Brain pericyte (primary cell): ENCODE results near the gene ACAP3.
A peak's percentile ranks its signal among the peaks of the same experiment; 100 is the strongest.
"Not testable (repeated sequence)": the region's sequence is repeated elsewhere in the genome, so short reads cannot be mapped to it uniquely, and the experiment has no call there.

Experiments
- DNase-seq: peaks from one replicate; pipeline ENCODE4 v3.0.0-alpha.2; 2012; ENCODE audit warnings: low read depth, low spot score

ACAP3 gene

DNA sequence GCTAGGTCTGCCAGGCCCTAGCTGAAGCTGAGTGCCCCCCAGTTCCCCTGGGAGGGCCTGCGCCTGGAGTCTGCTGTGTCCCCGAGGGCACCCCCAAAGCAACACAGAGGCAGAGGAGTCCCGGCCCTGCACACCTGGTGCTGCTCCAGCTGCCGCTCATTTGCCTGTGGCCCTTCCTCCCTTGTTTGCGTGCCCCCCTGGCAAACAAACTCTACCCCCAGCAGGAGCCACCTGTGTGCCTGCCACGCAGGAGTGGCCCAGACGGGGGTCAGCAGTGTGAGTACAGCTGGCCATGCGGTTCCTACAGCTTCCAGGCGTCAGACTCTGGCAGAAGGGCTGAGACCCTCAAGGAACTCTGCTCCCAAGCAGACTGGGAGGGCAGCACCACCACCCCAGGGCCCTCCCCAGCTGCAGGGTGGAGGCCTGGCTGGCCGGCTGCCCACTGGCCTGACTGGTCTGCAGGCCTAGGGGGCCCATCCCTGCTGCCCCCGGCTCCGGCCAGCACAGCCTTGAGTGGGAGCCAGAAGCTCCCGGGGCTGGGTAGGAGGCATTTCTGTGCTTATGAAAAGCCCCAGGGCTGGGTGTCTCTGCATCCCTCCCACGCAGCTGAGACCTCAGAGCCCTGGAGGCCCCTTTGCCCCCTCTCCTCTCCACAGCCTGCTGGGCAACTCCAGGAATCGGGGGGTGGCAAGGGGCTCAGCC lies 22.8 kb upstream of the ACAP3 start:
- DNase-seq, result no peak

DNA sequence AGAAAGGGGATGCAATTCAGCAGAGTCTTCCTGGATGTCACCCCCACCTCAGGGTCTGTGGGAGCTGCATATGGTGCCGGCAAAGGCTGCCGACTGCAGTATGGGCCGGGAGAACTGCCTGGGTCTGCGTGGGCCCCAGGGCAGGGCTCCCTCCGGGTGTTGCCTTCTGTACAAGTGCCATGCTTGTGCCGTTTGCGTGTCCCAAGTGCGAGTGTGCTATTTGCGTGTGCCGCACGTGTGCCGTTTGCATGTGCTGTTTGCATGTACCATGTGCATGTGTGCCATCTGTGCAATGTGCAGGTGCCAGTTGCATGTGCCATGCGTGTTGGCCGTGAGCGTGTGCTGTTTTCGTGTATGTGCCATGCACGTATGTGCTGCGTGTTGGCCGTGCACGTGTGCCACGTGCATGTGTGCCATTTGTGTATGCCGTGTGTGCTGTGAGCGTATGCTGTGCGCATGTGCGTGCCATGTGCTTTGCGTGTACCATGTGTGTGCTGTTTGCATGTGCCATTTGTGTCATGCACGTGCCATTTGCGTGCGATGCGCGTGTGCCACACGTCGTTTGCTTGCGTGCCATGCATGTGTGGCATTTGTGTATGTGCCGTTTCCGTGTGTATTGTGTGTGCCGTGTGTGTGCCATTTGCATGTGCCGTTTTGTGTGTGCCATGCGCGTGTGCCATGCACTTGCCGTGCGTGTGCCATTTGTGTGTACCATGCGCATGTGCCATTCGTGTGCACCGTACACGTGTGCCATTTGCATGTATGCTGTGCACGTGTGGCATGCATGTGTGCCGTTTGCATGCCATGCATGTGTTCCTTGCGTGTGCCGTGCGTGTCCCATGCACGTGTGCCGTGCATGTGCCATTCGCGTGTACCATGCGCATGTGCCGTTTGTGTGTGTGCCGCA lies 21.8 kb upstream of the ACAP3 start:
- DNase-seq, result no peak

DNA sequence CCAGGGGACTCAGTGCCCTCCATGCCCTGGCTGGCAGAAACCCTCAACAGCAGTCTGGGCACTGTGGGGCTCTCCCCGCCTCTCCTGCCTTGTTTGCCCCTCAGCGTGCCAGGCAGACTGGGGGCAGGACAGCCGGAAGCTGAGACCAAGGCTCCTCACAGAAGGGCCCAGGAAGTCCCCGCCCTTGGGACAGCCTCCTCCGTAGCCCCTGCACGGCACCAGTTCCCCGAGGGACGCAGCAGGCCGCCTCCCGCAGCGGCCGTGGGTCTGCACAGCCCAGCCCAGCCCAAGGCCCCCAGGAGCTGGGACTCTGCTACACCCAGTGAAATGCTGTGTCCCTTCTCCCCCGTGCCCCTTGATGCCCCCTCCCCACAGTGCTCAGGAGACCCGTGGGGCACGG lies 20.5 kb upstream of the ACAP3 start:
- DNase-seq, result no peak

DNA sequence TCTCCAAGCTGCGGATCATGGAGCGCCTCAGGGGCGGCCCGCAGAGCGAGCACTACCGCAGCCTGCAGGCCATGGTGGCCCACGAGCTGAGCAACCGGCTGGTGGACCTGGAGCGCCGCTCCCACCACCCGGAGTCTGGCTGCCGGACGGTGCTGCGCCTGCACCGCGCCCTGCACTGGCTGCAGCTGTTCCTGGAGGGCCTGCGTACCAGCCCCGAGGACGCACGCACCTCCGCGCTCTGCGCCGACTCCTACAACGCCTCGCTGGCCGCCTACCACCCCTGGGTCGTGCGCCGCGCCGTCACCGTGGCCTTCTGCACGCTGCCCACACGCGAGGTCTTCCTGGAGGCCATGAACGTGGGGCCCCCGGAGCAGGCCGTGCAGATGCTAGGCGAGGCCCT lies 19.6 kb upstream of the ACAP3 start:
- DNase-seq, result no peak

DNA sequence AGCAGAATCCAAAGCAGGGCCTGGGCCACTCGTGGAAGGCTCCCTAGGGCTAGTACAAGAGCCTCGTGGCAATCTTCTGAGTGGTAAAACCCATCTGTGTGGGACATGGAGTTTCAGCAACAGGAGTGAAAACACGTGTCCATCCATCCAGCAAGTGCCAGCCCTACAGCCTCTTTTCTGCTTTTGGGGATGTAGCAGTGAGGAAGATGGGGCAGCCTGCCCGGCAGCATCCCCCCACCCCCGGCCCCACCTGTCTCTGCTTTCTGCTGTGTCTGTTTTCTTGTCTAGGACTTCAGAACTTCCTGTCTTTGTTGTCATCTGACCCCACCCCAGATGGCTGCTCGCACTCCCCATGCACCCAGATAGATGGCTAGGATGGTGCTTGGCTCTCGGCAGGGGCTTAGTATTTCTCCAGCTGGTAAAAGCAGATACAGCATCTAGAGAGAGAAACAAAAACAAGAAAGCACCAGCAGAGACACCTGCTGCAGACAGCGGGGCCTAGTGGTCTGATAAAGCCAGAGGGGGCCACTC lies 18.4 kb upstream of the ACAP3 start:
- DNase-seq, result no peak

DNA sequence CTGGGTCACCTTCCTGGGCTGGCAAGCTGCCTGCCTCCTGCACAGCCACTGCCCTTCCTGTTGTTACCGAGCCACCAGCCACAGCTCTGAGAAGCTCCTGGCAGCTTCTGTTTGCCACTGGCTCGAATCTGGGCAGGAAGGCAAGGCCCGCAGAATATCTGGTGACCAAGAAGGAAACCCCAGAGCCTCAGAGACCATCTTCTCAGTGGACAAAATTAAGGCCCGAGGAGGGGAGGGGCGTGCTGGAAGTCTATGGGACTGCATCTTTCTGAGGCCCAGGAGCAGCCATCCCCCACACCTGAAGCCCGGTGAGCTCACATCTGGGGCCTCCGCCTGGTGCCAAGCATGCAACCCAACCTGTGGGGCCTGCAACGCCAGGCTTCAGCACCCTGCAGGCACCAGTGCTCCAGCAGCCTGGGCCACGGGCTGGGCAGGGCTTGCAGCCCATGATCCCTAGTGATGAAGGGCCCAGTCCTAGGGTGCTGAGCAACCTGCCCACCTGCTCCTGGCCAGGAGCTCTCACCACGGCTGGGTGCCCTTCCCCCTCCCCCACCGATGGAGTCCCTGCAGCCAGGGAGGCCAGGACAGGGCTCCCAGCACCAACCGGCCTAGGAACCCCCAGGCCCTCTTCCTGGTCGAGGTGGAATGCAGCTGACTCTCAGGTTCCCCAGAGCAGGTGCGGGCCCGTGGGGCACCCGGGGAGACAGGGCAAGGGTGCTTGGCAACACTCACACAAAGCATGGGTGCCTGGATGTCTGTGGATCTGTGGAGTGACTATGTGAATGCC lies 17.8 kb upstream of the ACAP3 start:
- DNase-seq, result no peak

DNA sequence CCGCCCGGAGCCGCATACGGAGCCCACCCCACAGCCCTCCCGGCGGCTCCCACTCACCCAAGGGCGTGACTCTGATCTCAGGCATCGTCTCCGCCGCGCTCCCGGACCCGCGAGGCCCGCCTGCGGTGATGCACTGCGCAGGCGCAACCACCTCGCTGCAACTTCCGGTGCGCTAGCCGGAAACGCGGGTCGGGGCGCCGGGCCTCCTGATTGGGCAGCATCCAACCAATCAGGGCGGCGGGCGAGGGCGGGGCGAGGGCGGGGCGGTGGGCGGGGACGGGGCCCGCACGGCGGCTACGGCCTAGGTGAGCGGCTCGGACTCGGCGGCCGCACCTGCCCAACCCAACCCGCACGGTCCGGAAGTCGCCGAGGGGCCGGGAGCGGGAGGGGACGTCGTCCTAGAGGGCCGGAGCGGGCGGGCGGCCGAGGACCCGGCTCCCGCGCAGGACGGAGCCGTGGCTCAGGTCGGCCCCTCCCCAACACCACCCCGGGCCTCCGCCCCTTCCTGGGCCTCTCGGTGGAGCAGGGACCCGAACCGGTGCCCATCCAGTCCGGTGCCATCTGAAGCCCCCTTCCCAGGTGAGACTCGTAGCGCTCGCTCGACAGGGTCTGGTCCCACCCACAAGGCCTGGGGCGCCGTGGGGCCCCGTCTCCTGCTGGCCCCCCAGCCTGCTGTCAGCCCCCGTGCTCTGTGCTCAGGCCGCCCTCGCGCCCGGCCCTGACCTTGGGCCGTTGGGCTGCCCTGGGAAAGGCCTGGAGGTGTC lies 17.0 kb upstream of the ACAP3 start, which contains the start of the genes CPTP and INTS11:
Gene CPTP (plus strand): TSS at position 279 of the 764 bp plus-strand sequence. CDS start 2,109 bp downstream, outside the sequence.
Gene INTS11 (minus strand): TSS at position 137 of the 764 bp plus-strand sequence. CDS start 52 bp downstream, at position 85.
- peak; percentile 47 for DNase-seq

DNA sequence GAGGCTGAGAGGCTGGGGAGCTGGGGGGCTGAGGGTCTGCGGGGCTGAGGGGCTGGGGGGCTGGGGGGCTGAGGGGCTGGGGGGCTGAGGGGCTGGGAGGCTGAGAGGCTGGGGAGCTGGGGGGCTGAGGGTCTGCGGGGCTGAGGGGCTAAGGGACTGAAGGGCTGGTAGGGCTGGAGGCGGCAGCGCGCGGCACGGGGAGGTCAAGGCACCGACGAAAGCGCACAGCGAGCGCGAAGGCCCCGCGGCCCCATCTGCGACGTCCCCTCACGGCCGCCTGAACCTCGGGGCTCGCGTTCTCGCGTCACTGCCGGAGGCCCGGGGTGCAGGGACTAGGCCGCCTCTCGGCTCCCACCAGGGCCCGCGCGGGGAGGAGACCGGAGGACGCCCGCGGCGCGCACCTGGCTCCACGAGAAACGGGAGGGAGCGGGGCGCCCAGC lies 16.4 kb upstream of the ACAP3 start:
- no peak for DNase-seq

DNA sequence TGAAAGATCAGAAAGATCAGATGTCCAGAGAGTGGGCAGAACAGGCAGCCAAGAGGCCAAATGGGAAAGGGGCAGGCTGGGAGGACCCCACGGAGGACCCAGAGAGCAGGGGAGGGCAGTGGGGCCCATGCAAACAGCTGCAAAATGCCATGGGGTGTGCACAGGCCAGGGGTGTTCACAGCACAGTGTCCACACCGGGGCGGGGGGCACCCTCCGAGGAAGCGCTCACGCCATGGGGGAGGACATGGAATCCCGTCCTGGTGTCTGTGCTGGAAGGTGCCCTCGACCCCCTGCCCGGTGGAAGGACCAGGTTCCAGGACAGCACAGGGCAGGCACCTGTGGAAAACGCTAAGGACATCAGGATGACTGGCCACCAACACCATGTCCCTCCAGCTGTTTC lies 15.2 kb upstream of the ACAP3 start:
- no peak for DNase-seq

DNA sequence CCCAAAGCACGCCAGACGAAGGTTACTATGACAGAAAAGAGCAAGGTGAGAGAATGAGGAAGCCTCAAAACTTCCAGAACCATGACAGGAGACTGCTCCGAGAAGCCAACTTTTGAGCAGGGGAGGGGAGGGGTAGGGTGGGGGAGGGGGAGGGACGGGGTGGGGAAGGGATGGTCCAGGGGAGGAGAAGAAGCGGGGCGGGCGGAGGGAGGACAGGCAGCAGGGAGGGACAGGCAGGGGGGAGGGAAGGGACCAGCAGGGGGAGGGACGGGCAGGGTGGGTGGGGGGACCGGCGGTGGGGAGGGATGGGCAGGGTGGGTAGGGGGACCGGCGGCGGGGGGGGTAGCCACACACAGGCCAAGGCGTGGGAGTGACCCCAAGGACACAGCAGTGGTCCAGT lies 14.7 kb upstream of the ACAP3 start:
- no peak for DNase-seq

DNA sequence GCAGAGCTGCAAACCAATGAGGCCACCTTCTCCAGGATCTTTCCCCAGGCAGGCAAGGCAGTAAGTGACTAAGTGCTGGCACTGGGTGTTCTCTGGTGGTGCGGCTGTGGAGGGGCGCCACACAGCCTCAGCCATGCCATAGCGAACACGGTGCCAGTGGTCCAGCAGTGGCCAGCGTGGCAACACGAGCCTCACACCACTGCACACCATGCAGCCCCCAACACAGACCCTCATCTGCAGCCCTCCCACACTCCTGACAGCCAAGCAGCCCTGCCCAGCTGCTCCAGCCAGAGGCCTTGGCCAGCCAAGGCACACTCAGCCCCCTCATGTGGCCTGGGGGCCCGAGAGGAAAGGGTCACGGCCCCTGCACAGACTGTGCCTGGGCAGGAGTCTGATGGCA lies 13.7 kb upstream of the ACAP3 start:
- no peak for DNase-seq

DNA sequence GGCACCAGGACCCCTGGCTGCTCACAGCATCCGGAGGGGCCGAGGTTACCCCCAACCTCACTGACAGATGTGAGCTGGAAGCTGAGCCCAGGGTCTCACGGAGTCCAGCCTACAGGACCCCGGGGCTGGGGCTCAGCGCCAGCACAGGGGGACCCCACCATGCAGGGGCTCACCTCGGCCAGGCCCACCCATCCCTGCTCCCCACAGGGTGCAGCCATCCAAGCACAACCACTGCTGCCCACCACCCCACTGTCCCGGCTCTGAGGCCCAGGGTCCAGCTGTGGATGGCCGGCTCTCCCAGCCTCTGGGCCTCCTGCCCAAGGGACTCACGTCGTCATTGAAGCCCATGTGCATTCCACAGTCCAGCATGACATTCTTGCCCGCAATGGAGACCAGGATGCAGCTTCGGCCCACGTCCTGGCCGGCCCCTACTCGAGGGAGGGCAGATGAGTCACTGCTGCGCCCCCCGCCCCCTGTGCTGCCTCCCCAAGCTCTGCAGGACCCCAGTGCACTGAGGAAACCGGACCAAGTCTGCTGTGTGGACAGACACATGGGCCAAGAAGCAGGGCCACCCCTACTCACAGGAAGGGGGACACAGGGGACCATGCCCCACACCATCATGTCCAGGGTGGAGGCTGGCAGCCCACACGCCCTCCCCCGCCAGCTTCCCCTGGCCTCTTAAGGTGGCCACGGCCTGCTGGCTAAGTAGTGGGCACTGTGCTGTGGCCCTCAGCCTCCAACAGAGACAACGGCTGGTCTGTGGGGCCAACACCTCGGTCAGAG lies 13.1 kb upstream of the ACAP3 start:
- DNase-seq, result no peak

DNA sequence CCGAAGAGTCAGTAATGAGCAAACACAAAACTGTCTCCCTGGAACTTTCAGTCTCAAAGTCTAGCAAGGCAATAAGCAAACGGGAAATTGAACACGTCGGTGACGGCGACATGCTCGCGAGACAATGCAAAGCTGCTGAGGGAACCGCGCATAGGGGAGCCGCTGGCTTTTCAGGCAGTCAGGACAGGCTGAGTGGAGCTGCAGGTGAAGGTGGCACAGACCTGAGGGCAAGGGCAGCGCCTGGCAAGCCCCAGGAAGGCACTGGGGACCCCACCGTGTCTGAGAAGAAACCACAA lies 11.9 kb upstream of the ACAP3 start:
- no peak for DNase-seq

DNA sequence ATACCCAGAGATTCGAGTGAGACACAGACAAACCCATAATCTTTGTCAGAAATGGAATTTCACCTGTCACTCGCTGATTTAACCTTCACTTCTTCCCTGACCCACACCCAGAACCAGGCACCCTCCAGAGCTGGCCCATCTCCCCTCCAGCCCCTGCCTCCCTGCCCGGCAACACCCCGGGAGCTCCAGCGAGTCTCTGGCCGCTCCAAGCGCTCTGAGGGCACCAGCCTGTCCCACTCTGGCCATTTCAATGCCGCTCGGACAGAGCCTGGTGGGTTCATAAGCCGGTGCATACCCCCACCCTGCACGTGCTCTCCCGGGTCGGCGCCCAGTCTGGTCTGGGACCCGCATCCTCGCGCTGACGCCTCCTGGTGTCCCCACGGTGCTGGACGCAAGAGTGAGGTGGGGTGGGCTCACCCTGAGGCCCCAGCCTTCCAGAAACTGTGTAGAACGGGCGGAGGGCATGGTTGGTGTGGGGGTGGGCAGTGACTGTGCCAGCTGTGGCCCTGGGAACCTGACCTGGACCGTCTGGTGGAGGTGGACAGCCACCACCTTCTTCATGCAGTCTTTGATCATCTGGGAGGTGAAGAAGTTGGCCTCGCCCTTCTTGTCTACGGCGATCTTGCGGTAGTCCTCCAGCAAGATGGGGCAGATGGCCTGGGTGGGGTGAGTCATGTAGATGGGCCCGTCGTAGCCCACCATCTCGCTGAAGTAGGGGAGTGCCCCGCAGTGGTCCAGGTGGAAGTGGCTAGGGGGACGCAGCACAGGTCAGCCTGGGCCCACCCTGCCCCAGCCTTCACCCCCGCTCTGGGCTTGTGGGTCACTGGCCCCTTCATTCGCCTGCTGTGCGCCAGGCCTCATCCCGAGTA lies 11.3 kb upstream of the ACAP3 start:
- no peak for DNase-seq

DNA sequence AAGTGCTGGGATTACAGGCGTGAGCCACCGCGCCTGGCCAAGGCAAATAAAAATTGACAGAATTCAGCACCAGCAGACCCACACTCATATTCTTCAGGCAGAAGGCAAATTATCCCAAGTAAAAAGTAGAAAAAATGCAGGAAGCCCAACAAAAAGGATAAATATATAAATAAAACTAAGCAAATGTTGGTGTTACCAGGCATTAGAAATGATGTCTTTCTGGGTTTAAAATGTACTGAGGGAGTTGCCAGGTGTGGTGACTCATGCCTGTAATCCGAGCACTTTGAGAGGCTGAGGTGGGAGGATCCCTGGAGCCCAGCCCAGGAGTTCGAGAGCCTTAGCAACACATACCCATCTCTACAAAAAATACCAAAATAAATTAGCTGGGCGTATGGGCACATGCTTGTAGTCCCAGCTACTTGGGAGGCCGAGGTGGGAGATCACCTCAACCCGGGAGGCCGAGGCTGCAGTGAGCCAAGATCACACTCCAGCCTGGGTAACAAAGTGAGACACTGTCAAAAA lies 10.5 kb upstream of the ACAP3 start:
- DNase-seq, result peak; percentile 58

DNA sequence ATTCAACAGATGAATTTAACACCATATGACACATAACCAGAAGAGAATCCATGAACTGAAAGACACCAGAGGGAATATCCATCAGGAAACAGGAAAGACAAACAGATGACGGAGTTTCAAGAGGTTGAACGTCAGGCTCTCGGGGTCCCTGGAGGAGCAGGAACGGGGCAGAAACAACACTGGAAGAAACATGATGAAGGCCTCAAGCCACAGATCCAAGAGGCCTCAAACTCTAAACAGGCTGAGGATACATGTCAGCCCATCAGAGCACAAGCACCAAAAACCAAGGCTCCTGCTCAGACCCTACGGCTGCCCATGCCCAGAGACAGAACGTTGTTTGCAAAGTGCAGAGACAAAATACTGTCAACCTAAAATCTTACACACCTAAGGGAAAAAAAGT lies 9.7 kb upstream of the ACAP3 start:
- DNase-seq, result no peak

DNA sequence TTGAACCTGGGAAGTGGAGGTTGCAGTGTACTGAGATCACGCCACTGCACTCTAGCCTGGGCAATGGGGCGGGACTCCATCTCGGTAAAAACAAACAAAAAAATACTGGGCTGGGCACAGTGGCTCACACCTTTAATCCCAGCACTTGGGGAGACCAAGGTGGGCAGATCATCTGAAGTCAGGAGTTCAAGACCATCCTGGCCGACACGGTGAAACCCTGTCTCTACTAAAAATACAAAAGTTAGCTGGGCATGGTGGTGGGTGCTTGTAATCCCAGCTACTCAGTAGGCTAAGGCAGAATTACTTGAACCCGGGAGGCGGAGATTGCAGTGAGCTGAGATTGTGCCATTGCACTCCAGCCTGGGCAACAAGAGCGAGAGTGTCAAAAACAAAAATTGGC lies 8.5 kb upstream of the ACAP3 start:
- not testable (repeated sequence) for DNase-seq

DNA sequence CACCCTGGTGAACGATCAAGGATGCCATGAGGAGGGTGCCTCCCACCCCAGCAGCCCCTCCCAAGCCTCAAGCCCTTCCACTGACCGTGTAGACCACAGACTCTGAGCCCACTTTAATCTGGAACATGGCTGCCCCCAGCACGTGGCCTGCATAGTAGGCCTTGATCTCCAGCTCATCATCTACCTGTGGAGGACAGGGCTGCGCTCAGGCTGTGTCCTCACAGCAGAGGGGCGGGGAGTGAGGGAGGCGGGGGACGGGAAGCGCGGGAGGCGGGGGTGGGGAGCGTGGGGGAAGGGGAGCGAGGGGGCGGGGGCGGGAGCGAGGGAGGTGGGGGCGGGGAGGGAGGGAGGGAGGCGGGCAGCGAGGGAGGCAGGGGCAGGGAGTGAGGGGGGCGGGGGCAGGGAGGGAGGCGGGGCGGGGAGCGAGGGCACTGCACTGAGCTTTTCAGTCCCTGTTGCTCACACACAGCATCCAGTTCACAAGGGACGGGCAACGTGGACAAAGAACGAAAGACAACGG lies 7.8 kb upstream of the ACAP3 start:
- no peak for DNase-seq
